ENCODE measurements around the gene ATP5ME. TPM values are rescaled to one million over a fixed set of nuclear protein-coding genes. Genes with fewer than 3 reads are reported as not detected.
A peak's percentile ranks its signal among the peaks of the same experiment; 100 is the strongest.

Gene ATP5ME
- total and polyA plus RNA-seq, 2 of the 13 experiments (the other 11 are each of a cell fraction or from before 2014, with no cell fraction given), result 305 to 753 TPM

GRCh38 chr4:687971-688853, 14.1 kb upstream of the ATP5ME start (continued):
- TF ChIP-seq ZNF441 (CRISPR knock-in tag; IDR thresholded peaks at IDR 0.05; ENCODE audit: borderline replicate concordance), result no peak
- no peak for TF ChIP-seq ASH2L (IDR thresholded peaks at IDR 0.05; ENCODE audit: insufficient read length, low read depth, low read length)
- 0 out of 2 replicates have a peak, but pooled peaks have one; percentile 27 for TF ChIP-seq HOXA9 (CRISPR knock-in tag; IDR thresholded peaks at IDR 0.05; ENCODE audit: borderline replicate concordance)
- 0 out of 2 replicates have a peak, but pooled peaks have one; percentile 15 for TF ChIP-seq CENPT (CRISPR knock-in tag; IDR thresholded peaks at IDR 0.05; ENCODE audit: low read depth)
- peak; percentile 53; the same call in 1 of the 2 replicates for TF ChIP-seq EED (CRISPR knock-in tag; IDR thresholded peaks at IDR 0.05)
- TF ChIP-seq THAP7 (CRISPR knock-in tag; IDR thresholded peaks at IDR 0.05), result no peak
- no peak; the same call in 1 of the 2 replicates for TF ChIP-seq MAZ (IDR thresholded peaks at IDR 0.05; ENCODE audit: borderline replicate concordance, low read depth, low read length)
- TF ChIP-seq MAZ (CRISPR knock-in tag; IDR thresholded peaks at IDR 0.05; ENCODE audit: low read depth), result peak; percentile 31; the same call in 1 of the 2 replicates

All from HepG2 (cell line).